HepG2 (cell line): ENCODE data around the gene CERS3. TPM values are rescaled to one million over a fixed set of nuclear protein-coding genes. Genes with fewer than 3 reads are reported as not detected.

Experiments used
- ATAC-seq: fragments of 200-7000 bp; cut with Tn5 transposase; 3 replicates; pipeline ENCODE4 v1.9.1; 2020; ENCODE audit warnings: mild to moderate bottlenecking, moderate library complexity
- BruUV-seq: library from RNA; stranded (reverse); fragments of 400-500 nt; replicated peaks from 2 replicates; lab custom pipeline; 2021; lab: Mats Ljungman, UMichigan
- CTCF ChIA-PET: fragments of 300-600 bp; formaldehyde crosslinking; extraction: SDS; loops from one replicate; lab custom pipeline; 2021; ENCODE audit warnings: low total read pairs, inconsistent platforms, low intra/inter-chr PET ratio; lab: Yijun Ruan, JAX
- POLR2A ChIA-PET: fragments of 350-600 bp; sonication (Branson Sonifier 250); formaldehyde crosslinking; loops from one replicate; lab custom pipeline; 2020; ENCODE audit warnings: antibody characterized with exemption, inconsistent platforms; lab: Yijun Ruan, JAX
- DNase-seq: peaks from one replicate; pipeline ENCODE4 v3.0.0-alpha.2; 2015; ENCODE audit warnings: low spot score
- FAIRE-seq: peaks from 3 replicates; lab custom pipeline; 2011; peaks lifted over from hg19 to GRCh38; lab: Jason Lieb, UNC
- H2AFZ ChIP-seq: one replicate; pipeline ENCODE4 v1.6.1; 2011; ENCODE audit warnings: low read length, inconsistent platforms
- H3K27ac ChIP-seq: fragments of 300-600 bp; 3 replicates; pipeline ENCODE4 v1.8.0; 2011; ENCODE audit warnings: mixed run types, mild to moderate bottlenecking, mixed read lengths, low read length, inconsistent platforms; ENCODE audit not compliant: insufficient read depth; ENCODE audit errors: extremely low read length
- H3K27me3 ChIP-seq, 2 experiments: fragments of 200-600 bp in 1 of 2; 2 replicates in 1 of 2; 3 replicates in 1 of 2; pipeline versions ENCODE4 v1.6.0 to v1.8.0; 2011; ENCODE audit warnings: low read length in 2 of 2, mild to moderate bottlenecking in 2 of 2, moderate library complexity in 2 of 2, inconsistent platforms in 1 of 2; ENCODE audit not compliant: insufficient read depth in 2 of 2, control insufficient read depth in 1 of 2
- H3K36me3 ChIP-seq, 2 experiments: fragments of 200-600 bp in 1 of 2; replicated peaks in 1 of 2; 2 replicates in 1 of 2; 3 replicates in 1 of 2; pipeline versions ENCODE4 v1.5.1 to v1.8.0; 2011; ENCODE audit warnings: low read length in 2 of 2, inconsistent platforms in 1 of 2; ENCODE audit not compliant: insufficient read depth in 2 of 2, control insufficient read depth in 1 of 2
- H3K4me1 ChIP-seq: 2 replicates; pipeline ENCODE4 v1.5.1; 2012; ENCODE audit warnings: low read length, inconsistent platforms; ENCODE audit not compliant: insufficient read depth
- H3K4me2 ChIP-seq: 2 replicates; pipeline ENCODE4 v1.6.0; 2011; ENCODE audit warnings: low read depth, low read length, inconsistent platforms
- H3K4me3 ChIP-seq, 3 experiments: fragments of 200-600 bp in 1 of 3; sonication (generic), shearing (Covaris generic) in 1 of 3; replicated peaks in 1 of 3; 2 replicates each; pipeline ENCODE4 v1.5.1; 2011 to 2016; ENCODE audit warnings: low read length in 3 of 3, inconsistent platforms in 2 of 3, low read depth in 2 of 3, mild to moderate bottlenecking in 2 of 3, control low read depth in 1 of 3, mixed read lengths in 1 of 3; ENCODE audit not compliant: insufficient read depth in 1 of 3
- H3K79me2 ChIP-seq: one replicate; pipeline ENCODE4 v1.6.1; 2011; ENCODE audit warnings: low read length, inconsistent platforms; ENCODE audit not compliant: insufficient read depth
- H3K9ac ChIP-seq: 2 replicates; pipeline ENCODE4 v1.6.0; 2011; ENCODE audit warnings: mild to moderate bottlenecking, low read depth, low read length, inconsistent platforms; ENCODE audit not compliant: insufficient read depth
- H3K9me3 ChIP-seq: 2 replicates; pipeline ENCODE4 v1.5.1; 2012; ENCODE audit warnings: mild to moderate bottlenecking, low read length
- H4K20me1 ChIP-seq: 2 replicates; pipeline ENCODE4 v1.6.0; 2011; ENCODE audit warnings: inconsistent platforms, mild to moderate bottlenecking, low read length, moderate library complexity; ENCODE audit not compliant: insufficient read depth
- HNRNPK ChIP-seq: fragments of 200-400 bp; formaldehyde crosslinking; IDR thresholded peaks from 2 replicates; pipeline ENCODE4 v1.6.1; 2018; ENCODE audit warnings: low read length, low read depth, moderate library complexity, mild to moderate bottlenecking; ENCODE audit not compliant: poor library complexity, severe bottlenecking
- MNT ChIP-seq: fragments of 450-650 bp; IDR thresholded peaks from 2 replicates; pipeline ENCODE4 v1.6.1; 2016
- SP4 ChIP-seq: sonication (generic); formaldehyde crosslinking; IDR thresholded peaks from 2 replicates; pipeline ENCODE4 v1.8.1; 2023; ENCODE audit warnings: mild to moderate bottlenecking, missing genetic modification reagents
- WGBS: methylation state at CpG from one replicate; pipeline ENCODE4 v1.1.6; 2017; ENCODE audit warnings: low lambda C conversion rate; 5-methylcytosine and 5-hydroxymethylcytosine counted together
- in situ Hi-C: cut with HindIII; loops from 2 replicates; pipeline ENCODE4 v1.10.0; 2017; ENCODE audit warnings: low pct_unique_long_range_greater_than_20kb; ENCODE audit not compliant: extremely low pct_ligation_motif_present
- intact Hi-C: fragments of 100-400 bp; cut with micrococcal nuclease; formaldehyde crosslinking; loops from one replicate; pipeline ENCODE4 v1.10.0; 2022; ENCODE audit not compliant: unreplicated experiment
- polyA plus RNA-seq, 8 experiments: library from polyadenylated mRNA; depleted of rRNA in 3 of 8; stranded (reverse) in 7 of 8; unstranded in 1 of 8; fragments of >200 nt; fragmentation: Illumina TruSeq in 4 of 8; extraction: Trizol in 4 of 8; gene quantifications; 2 replicates each; pipeline versions ENCODE4 v1.2.1 to v1.2.3, GENCODE V29; 2011 to 2016; ENCODE audit warnings: low read depth in 4 of 8, missing spikeins in 1 of 8, mixed read lengths in 1 of 8; ENCODE audit not compliant: insufficient read depth in 1 of 8
- total RNA-seq, 5 experiments: library from RNA; depleted of rRNA; stranded (reverse); fragments of >200 nt; fragmentation: Illumina TruSeq; extraction: Trizol; gene quantifications; 2 replicates each; pipeline ENCODE4 v1.2.3, GENCODE V29; 2016; ENCODE audit warnings: low read depth in 1 of 5
- TF ChIP-seq, protein P1 (sequence below): sonication (generic); formaldehyde crosslinking; IDR thresholded peaks from 2 replicates; pipeline ENCODE4 v1.4.0; 2020; ENCODE audit warnings: mild to moderate bottlenecking, missing genetic modification reagents

Gene CERS3
- total and polyA plus RNA-seq, 2 of the 13 experiments (the other 11 are each of a cell fraction or from before 2014, with no cell fraction given): not detected

DNA sequence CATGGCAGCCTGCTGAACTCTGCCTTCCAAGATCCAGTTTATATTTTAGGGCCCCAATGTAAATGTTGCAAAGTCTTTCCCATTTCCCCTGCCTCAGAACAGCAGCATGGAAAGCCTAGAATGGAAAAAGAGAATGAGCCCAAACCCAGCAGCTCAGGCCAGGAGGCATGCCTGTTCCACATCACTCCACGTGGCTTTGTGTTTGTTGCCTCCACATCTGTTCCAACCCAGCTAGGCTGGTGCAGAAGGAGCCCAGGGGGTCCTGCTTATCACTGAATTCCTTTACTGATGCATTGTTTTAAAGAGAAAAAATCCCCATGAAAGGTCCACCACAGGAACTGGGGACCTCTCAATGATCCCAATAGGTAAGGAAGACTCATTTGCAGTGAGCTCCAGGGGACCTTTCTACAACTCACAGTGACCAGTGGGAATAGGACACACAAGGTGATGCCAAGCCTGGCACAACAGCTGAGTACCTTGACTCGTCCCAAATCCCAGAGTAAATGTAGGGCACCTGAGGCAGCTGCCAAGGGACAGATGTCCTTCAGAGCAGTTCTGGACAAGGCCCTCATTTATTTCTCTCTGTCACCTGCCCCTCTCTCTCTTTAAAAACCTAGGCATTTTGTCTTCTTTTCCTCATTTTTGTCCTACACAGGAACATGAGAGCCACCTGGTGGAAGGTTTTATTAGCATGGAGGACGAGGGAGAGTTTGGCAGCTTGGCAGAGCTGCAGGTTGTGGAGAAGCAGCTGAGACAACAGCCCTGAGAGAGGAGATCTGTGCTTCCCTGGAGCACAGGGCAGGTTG, 145.2 kb downstream of the CERS3 start (continued):
- TF ChIP-seq MNT: peak; percentile 55; the same call in 1 of the 2 replicates
- TF ChIP-seq, protein P1, sequence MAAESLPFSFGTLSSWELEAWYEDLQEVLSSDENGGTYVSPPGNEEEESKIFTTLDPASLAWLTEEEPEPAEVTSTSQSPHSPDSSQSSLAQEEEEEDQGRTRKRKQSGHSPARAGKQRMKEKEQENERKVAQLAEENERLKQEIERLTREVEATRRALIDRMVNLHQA: no peak

- FAIRE-seq (no peak), ATAC-seq (no peak), DNase-seq (no peak)
- no peak overlapping the region for H3K27ac ChIP-seq
- CTCF ChIA-PET: no interaction called here
- H2AFZ ChIP-seq: no peak overlapping the region
- H3K36me3 ChIP-seq: no peaks in the 10 kb centered on the region
- no peaks in the 10 kb centered on the region for H3K4me1 ChIP-seq
- BruUV-seq: no TSS peak
- H3K9me3 ChIP-seq: 0 out of 2 replicates have a peak, but pooled peaks cover 5% of the 10 kb centered on the region
- H3K4me3 ChIP-seq: no peak overlapping the region
- intact Hi-C loops (no loop called here), in situ Hi-C loops (no loop called here)
- no peaks in the 10 kb centered on the region for H4K20me1 ChIP-seq
- TF ChIP-seq HNRNPK (peak; percentile 45), SP4 (CRISPR knock-in tag) (no peak)
- no peak overlapping the region for H3K4me2 ChIP-seq
- POLR2A ChIA-PET: no interaction called here
- H3K27me3 ChIP-seq: peaks cover 0 to 14% of the 10 kb centered on the region in 2 experiments; a peak in 3 of 5 replicates
- no peaks in the 10 kb centered on the region for H3K79me2 ChIP-seq
- WGBS: 28% methylated on average over 8 of the region's 8 CpGs
- H3K9ac ChIP-seq: no peak overlapping the region
Measured at GRCh38 chr15:100373942-100374341, 154.8 kb downstream of the CERS3 start.
